MCF 10A (cell line): ENCODE results near the gene MBL2. TPM values are rescaled to one million over a fixed set of nuclear protein-coding genes. Genes with fewer than 3 reads are reported as not detected.
A peak's percentile ranks its signal among the peaks of the same experiment; 100 is the strongest.

ENCODE experiments used
- Bru-seq: library from RNA; stranded (reverse); fragments of 400-500 nt; gene quantifications from one replicate; lab custom pipeline; 2021; lab: Mats Ljungman, UMichigan
- BruChase-seq, 2 experiments: library from RNA; stranded (reverse); fragments of 400-500 nt; gene quantifications; one replicate each; lab custom pipeline; 2021; lab: Mats Ljungman, UMichigan
- BruUV-seq: library from RNA; stranded (reverse); fragments of 400-500 nt; replicated peaks from 2 replicates; lab custom pipeline; 2021; lab: Mats Ljungman, UMichigan
- CTCF ChIA-PET: fragments of 300-600 bp; sonication (Branson Sonifier 250); formaldehyde crosslinking; extraction: SDS; loops from one replicate; lab custom pipeline; 2021; ENCODE audit warnings: antibody characterized with exemption, inconsistent platforms; lab: Yijun Ruan, JAX
- POLR2A ChIA-PET: fragments of 300-600, 350-650 bp; sonication (Branson Sonifier 250); formaldehyde crosslinking; extraction: SDS; loops from one replicate; lab custom pipeline; 2020; ENCODE audit warnings: antibody characterized with exemption, inconsistent platforms; lab: Yijun Ruan, JAX
- DNase-seq: peaks from one replicate; pipeline ENCODE4 v3.0.0-alpha.2; 2018; ENCODE audit not compliant: unreplicated experiment
- H3K27ac Mint-ChIP-seq: one replicate; pipeline ENCODE4 v1.8.0; 2022; ENCODE audit warnings: mild to moderate bottlenecking, low read depth, mixed read lengths; ENCODE audit not compliant: unreplicated experiment
- H3K27me3 Mint-ChIP-seq: one replicate; pipeline ENCODE4 v1.8.0; 2022; ENCODE audit warnings: mixed read lengths; ENCODE audit not compliant: insufficient read depth, unreplicated experiment
- H3K36me3 Mint-ChIP-seq: one replicate; pipeline ENCODE4 v1.8.0; 2022; ENCODE audit warnings: mild to moderate bottlenecking, moderate library complexity, mixed read lengths; ENCODE audit not compliant: insufficient read depth, unreplicated experiment
- H3K4me1 Mint-ChIP-seq: one replicate; pipeline ENCODE4 v1.8.0; 2022; ENCODE audit warnings: mixed read lengths; ENCODE audit not compliant: insufficient read depth, unreplicated experiment
- H3K4me3 Mint-ChIP-seq: one replicate; pipeline ENCODE4 v1.8.0; 2022; ENCODE audit warnings: mild to moderate bottlenecking, moderate library complexity, mixed read lengths; ENCODE audit not compliant: unreplicated experiment
- H3K9me3 Mint-ChIP-seq: one replicate; pipeline ENCODE4 v1.8.0; 2022; ENCODE audit warnings: mixed read lengths; ENCODE audit not compliant: unreplicated experiment
- intact Hi-C: fragments of 100-400 bp; cut with micrococcal nuclease; formaldehyde crosslinking; loops from 2 replicates; pipeline ENCODE4 v1.14.1; 2022
- long read RNA-seq: library from polyadenylated mRNA; stranded (forward); transcript quantifications from one replicate; pipeline ENCODE4 v2.0.0, GENCODE V29; 2022
- total RNA-seq: library from RNA; stranded (reverse); gene quantifications from 2 replicates; pipeline ENCODE4 v1.2.3, GENCODE V29; 2022
- TF ChIP-seq, protein P1 (sequence below): fragments of 200-600 bp; IDR thresholded peaks from one replicate; pipeline ENCODE4 v1.8.0; 2022; ENCODE audit warnings: antibody characterized with exemption, mild to moderate bottlenecking; ENCODE audit not compliant: unreplicated experiment

The MBL2 gene
- total RNA-seq (not detected in 2 replicates), Bru-seq, nascent RNA (not detected), BruChase-seq, experiment 1, labeled RNA remaining after a 6-hour chase (not detected), BruChase-seq, experiment 2, labeled RNA remaining after a 2-hour chase (not detected)
- long read RNA-seq, result 0 reads

DNA sequence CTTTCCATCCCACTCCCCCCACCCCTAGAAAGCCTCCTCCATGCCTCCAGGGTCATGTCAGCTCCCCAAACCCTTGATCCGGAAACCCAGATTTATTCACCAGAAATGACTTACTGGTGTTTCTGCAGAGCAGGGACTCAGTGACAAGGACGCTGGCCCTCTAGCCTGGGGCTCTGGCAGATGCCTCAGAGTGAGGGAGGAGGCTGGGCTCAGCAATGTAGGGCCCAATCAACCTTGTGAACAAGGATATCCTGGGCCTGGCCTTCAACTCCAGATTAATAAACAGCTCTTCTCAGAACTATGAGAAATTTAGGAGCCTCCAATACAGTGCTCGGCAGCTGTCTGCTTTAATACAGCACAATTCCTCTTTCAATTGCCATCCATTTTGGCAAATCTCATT lies at the start of gene MBL2:
TSS of gene MBL2 (minus strand) at position 162 of the 400 bp plus-strand sequence. CDS start 1,149 bp downstream, outside the sequence.
- DNase-seq, result no peak
- intact Hi-C loops, result no loop called here
- no peak within 1 kb of the TSS for H3K4me3 Mint-ChIP-seq
- ChIA-PET POLR2A (no interaction called here), CTCF (interaction anchor here (1.3 to 14.6 kb wide), 3 partner anchors 8 to 128 kb away, joined by 12 to 459 read pairs (median 14); no protein-coding TSS in a partner anchor)
- no peaks in the 10 kb centered on the region for H3K36me3 Mint-ChIP-seq
- H3K4me1 Mint-ChIP-seq, result no peaks in the 10 kb centered on the region
- H3K27ac Mint-ChIP-seq, result no peak within 1 kb of the TSS
- H3K9me3 Mint-ChIP-seq, result no peaks in the 10 kb centered on the region
- TF ChIP-seq, protein P1, sequence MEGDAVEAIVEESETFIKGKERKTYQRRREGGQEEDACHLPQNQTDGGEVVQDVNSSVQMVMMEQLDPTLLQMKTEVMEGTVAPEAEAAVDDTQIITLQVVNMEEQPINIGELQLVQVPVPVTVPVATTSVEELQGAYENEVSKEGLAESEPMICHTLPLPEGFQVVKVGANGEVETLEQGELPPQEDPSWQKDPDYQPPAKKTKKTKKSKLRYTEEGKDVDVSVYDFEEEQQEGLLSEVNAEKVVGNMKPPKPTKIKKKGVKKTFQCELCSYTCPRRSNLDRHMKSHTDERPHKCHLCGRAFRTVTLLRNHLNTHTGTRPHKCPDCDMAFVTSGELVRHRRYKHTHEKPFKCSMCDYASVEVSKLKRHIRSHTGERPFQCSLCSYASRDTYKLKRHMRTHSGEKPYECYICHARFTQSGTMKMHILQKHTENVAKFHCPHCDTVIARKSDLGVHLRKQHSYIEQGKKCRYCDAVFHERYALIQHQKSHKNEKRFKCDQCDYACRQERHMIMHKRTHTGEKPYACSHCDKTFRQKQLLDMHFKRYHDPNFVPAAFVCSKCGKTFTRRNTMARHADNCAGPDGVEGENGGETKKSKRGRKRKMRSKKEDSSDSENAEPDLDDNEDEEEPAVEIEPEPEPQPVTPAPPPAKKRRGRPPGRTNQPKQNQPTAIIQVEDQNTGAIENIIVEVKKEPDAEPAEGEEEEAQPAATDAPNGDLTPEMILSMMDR, result no peak
- no peaks in the 10 kb centered on the region for H3K27me3 Mint-ChIP-seq
- BruUV-seq, result no TSS peak

DNA sequence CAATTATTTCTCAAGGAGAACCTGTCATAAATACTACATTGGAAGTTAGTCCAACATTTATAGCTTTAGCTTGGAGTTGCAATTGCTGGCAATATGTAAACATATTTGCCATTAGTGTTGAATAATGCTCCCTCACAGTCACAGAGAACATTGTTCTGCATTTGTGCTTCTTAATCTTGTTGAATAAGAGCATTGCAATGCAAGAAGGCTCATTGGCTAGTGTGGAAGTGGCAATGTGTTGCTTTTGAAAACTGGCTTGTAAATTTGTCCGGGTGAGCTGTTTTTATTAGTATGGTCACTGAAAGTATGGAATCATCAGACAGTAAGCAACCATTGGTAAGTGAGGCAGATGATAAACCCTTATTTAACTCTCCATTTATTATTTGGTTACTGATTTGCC lies 47.7 kb upstream of the MBL2 start:
- H3K4me3 Mint-ChIP-seq, result no peak overlapping the region
- H3K9me3 Mint-ChIP-seq, result no peaks in the 10 kb centered on the region
- no peak for DNase-seq
- peaks cover 6% of the 10 kb centered on the region for H3K4me1 Mint-ChIP-seq
- ChIA-PET CTCF (interaction anchor here (0.7 to 5.9 kb wide), 6 partner anchors 9 to 390 kb away, joined by 3 to 69 read pairs (median 4); no protein-coding TSS in a partner anchor), POLR2A (interaction anchor here (0.9 to 3.8 kb wide), 2 partner anchors 59 to 778 kb away, joined by 3 to 11 read pairs; no protein-coding TSS in a partner anchor)
- no peaks in the 10 kb centered on the region for H3K27me3 Mint-ChIP-seq
- H3K36me3 Mint-ChIP-seq, result no peaks in the 10 kb centered on the region
- no peak overlapping the region for H3K27ac Mint-ChIP-seq
- intact Hi-C loops, result no loop called here
- TF ChIP-seq, protein P1, result no peak
- no TSS peak for BruUV-seq

DNA sequence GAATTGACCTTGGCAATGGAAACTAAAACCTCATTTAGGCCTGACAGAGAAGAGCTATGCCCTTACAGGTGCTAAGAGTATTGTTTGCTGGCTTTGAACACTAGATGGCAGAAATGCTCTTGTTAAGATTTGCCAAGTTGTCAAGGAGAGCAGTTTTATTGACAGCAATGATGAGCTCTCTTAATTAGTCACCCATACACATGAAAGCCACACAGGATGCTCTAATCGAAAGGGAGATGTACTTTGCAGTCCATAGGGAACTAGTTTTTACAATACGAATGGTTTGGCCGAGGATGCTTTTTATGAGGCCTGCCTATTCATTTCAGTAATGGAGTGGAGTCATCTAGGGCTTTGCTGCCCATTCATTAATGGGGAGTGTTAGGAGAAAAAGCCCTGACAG lies 45.4 kb upstream of the MBL2 start:
- TF ChIP-seq, protein P1, result peak; percentile 44
- DNase-seq, result peak; percentile 80
- no TSS peak for BruUV-seq
- POLR2A ChIA-PET, result interaction anchor here (0.7 to 3.8 kb wide), 9 partner anchors 12 to 781 kb away, joined by 3 to 19 read pairs (median 3); no protein-coding TSS in a partner anchor
- H3K27me3 Mint-ChIP-seq, result no peaks in the 10 kb centered on the region
- no peaks in the 10 kb centered on the region for H3K36me3 Mint-ChIP-seq
- CTCF ChIA-PET, result interaction anchor here (0.5 to 5.9 kb wide), 57 partner anchors 11 to 1978 kb away, joined by 3 to 69 read pairs (median 4); no protein-coding TSS in a partner anchor
- no peak overlapping the region for H3K27ac Mint-ChIP-seq
- H3K9me3 Mint-ChIP-seq, result no peaks in the 10 kb centered on the region
- H3K4me1 Mint-ChIP-seq, result peaks cover 6% of the 10 kb centered on the region
- no peak overlapping the region for H3K4me3 Mint-ChIP-seq
- intact Hi-C loops, result loop anchor here (1.0 to 5.0 kb wide), 4 partner anchors 66 to 784 kb away; no protein-coding TSS in a partner anchor

DNA sequence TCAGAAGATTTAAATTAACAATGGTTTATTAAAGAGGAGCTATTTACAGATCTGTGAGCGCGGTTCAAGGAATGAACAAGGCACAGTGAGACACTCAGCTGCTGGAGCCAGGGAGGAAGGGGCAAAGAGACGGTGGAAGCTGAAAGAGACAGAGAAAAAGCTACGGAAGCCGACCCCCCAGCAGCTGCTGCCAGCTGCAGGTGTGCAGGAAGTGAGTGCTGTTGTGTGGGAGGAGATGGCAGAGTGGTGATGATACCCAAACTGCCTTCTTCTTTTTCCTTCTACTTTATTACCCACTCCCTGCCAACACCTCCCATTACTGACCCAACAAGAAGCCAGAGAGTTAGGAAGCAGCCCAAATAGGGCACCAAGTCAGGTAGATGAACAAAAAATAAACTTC lies 41.9 kb upstream of the MBL2 start:
- Mint-ChIP-seq H3K9me3 (no peaks in the 10 kb centered on the region), H3K4me3 (no peak overlapping the region), H3K4me1 (peaks cover 6% of the 10 kb centered on the region), H3K27ac (no peak overlapping the region), H3K36me3 (no peaks in the 10 kb centered on the region), H3K27me3 (no peaks in the 10 kb centered on the region)
- no peak for DNase-seq
- ChIA-PET POLR2A (no interaction called here), CTCF (interaction anchor here (1.4 kb wide), 1 partner anchor 70 kb away, joined by 6 read pairs; no protein-coding TSS in a partner anchor)
- TF ChIP-seq, protein P1, result no peak
- intact Hi-C loops, result no loop called here
- BruUV-seq, result no TSS peak
